A549 (cell line): ENCODE measurements around the gene SYT1. TPM values are rescaled to one million over a fixed set of nuclear protein-coding genes. Genes with fewer than 3 reads are reported as not detected.

Experiments used
- ATAC-seq, 2 experiments: fragments of 200-7000 bp in 1 of 2; fragments of >200 bp in 1 of 2; cut with Nextera tagmentation in 1 of 2; cut with Tn5 transposase in 1 of 2; 3 replicates each; pipeline versions ENCODE4 v1.8.0 to v1.9.1; 2018 to 2020; ENCODE audit warnings: mild to moderate bottlenecking in 1 of 2, moderate library complexity in 1 of 2
- CTCF ChIA-PET: fragments of 300-600 bp; sonication (Branson Sonifier 250); formaldehyde crosslinking; extraction: SDS; loops from one replicate; lab custom pipeline; 2021; ENCODE audit warnings: antibody characterized with exemption, inconsistent platforms; lab: Yijun Ruan, JAX
- POLR2A ChIA-PET: fragments of 350-600 bp; formaldehyde crosslinking; extraction: SDS; loops from one replicate; lab custom pipeline; 2021; ENCODE audit warnings: antibody characterized with exemption, inconsistent platforms; lab: Yijun Ruan, JAX
- DNase-seq, 2 experiments: peaks; one replicate each; pipeline versions ENCODE4 v3.0.0 to v3.0.0-alpha.2; 2011 to 2016; ENCODE audit warnings: low read depth in 1 of 2, low spot score in 1 of 2
- FAIRE-seq: peaks from 2 replicates; lab custom pipeline; 2011; peaks lifted over from hg19 to GRCh38; lab: Jason Lieb, UNC
- H3K27ac ChIP-seq, 2 experiments: fragments of >200 bp; sonication (Bioruptor Twin); formaldehyde crosslinking; 3 replicates each; pipeline ENCODE4 v1.5.1; 2016 to 2017
- H3K4me1 ChIP-seq: fragments of >200 bp; sonication (Bioruptor Twin); formaldehyde crosslinking; 3 replicates; pipeline ENCODE4 v1.6.1; 2016
- H3K4me2 ChIP-seq: fragments of >200 bp; sonication (Bioruptor Twin); formaldehyde crosslinking; 3 replicates; pipeline ENCODE4 v1.6.1; 2016
- H3K4me3 ChIP-seq: fragments of >200 bp; sonication (Bioruptor Twin); formaldehyde crosslinking; 3 replicates; pipeline ENCODE4 v1.5.1; 2016
- H3K9me3 ChIP-seq: fragments of >200 bp; sonication (Bioruptor Twin); formaldehyde crosslinking; 3 replicates; pipeline ENCODE4 v1.6.1; 2016
- CBX2 ChIP-seq: fragments of 200-600 bp; sonication (generic); IDR thresholded peaks from 2 replicates; pipeline ENCODE4 v1.6.1; 2016; ENCODE audit warnings: low read depth, mild to moderate bottlenecking, borderline replicate concordance
- CEBPB ChIP-seq, 2 experiments: fragments of >200 bp in 1 of 2; sonication (Bioruptor Twin) in 1 of 2; formaldehyde crosslinking in 1 of 2; IDR thresholded peaks; 2 replicates each; pipeline ENCODE4 v1.6.1; 2012 to 2016
- CHD2 ChIP-seq: fragments of 150-350 bp; IDR thresholded peaks from 2 replicates; pipeline ENCODE4 v1.6.1; 2014; ENCODE audit warnings: low read length; ENCODE audit not compliant: partially characterized antibody
- GATA3 ChIP-seq: IDR thresholded peaks from 2 replicates; pipeline ENCODE4 v1.6.1; 2012; ENCODE audit warnings: borderline replicate concordance
- HDAC2 ChIP-seq: fragments of 200-600 bp; sonication (generic); IDR thresholded peaks from 2 replicates; pipeline ENCODE4 v1.6.1; 2016
- HEYL ChIP-seq: fragments of 250-450 bp; sonication (Bioruptor Pico); IDR thresholded peaks from 2 replicates; pipeline ENCODE4 v1.8.0; 2021; ENCODE audit warnings: mild to moderate bottlenecking, moderate library complexity
- HMGXB4 ChIP-seq: fragments of 250-450 bp; sonication (Bioruptor Pico); IDR thresholded peaks from 2 replicates; pipeline ENCODE4 v1.5.0; 2021; ENCODE audit warnings: mild to moderate bottlenecking, moderate library complexity, borderline replicate concordance
- JUNB ChIP-seq: fragments of >200 bp; sonication (Bioruptor Twin); formaldehyde crosslinking; IDR thresholded peaks from 2 replicates; pipeline ENCODE4 v1.6.1; 2016
- KDM1A ChIP-seq: fragments of 200-600 bp; sonication (generic); IDR thresholded peaks from 2 replicates; pipeline ENCODE4 v1.6.1; 2016; ENCODE audit warnings: low read depth, mild to moderate bottlenecking
- KDM5A ChIP-seq: fragments of 200-600 bp; sonication (generic); IDR thresholded peaks from 2 replicates; pipeline ENCODE4 v1.6.1; 2016; ENCODE audit warnings: antibody characterized with exemption, mild to moderate bottlenecking
- MAZ ChIP-seq: fragments of 150-350 bp; IDR thresholded peaks from 2 replicates; pipeline ENCODE4 v1.6.1; 2014; ENCODE audit warnings: antibody characterized with exemption, low read depth, low read length, borderline replicate concordance
- NR3C1 ChIP-seq: fragments of >200 bp; sonication (Bioruptor Twin); formaldehyde crosslinking; IDR thresholded peaks from 3 replicates; pipeline ENCODE4 v1.6.1; 2017
- POLR2AphosphoS2 ChIP-seq: conservative IDR thresholded peaks from 2 replicates; pipeline ENCODE4 v1.6.1; 2012; ENCODE audit warnings: low read length, improper control_type of control experiment, inconsistent platforms
- RAD21 ChIP-seq, 2 experiments: fragments of >200 bp in 1 of 2; sonication (Bioruptor Twin) in 1 of 2; formaldehyde crosslinking in 1 of 2; IDR thresholded peaks in 1 of 2; conservative IDR thresholded peaks in 1 of 2; 2 replicates in 1 of 2; 3 replicates in 1 of 2; pipeline ENCODE4 v1.6.1; 2012 to 2018; ENCODE audit warnings: inconsistent platforms in 1 of 2
- RARB ChIP-seq: fragments of 250-450 bp; sonication (Bioruptor Pico); IDR thresholded peaks from 2 replicates; pipeline ENCODE4 v1.8.0; 2021; ENCODE audit warnings: mild to moderate bottlenecking, moderate library complexity
- TP53 ChIP-seq: fragments of 250-450 bp; sonication (Bioruptor Pico); IDR thresholded peaks from 2 replicates; pipeline ENCODE4 v1.5.0; 2021; ENCODE audit warnings: mild to moderate bottlenecking, moderate library complexity
- ZC3H11A ChIP-seq: fragments of 450-650 bp; IDR thresholded peaks from 2 replicates; pipeline ENCODE4 v1.6.1; 2014; ENCODE audit warnings: antibody characterized with exemption, mild to moderate bottlenecking
- ZFP36 ChIP-seq: fragments of 450-650 bp; IDR thresholded peaks from 2 replicates; pipeline ENCODE4 v1.6.1; 2014; ENCODE audit warnings: borderline replicate concordance; ENCODE audit not compliant: partially characterized antibody
- WGBS: methylation state at CpG from one replicate; pipeline ENCODE4 v1.1.6; 2017; ENCODE audit errors: missing lambda C conversion rate; 5-methylcytosine and 5-hydroxymethylcytosine counted together
- polyA plus RNA-seq, 4 experiments: library from polyadenylated mRNA; depleted of rRNA in 3 of 4; stranded (reverse); fragments of >200 nt; fragmentation: RNase III in 1 of 4; extraction: RNeasy Plus Mini Kit Qiagen cat#74134 plus additional on column Dnase treatment in 1 of 4; gene quantifications; 2 replicates in 3 of 4; 3 replicates in 1 of 4; pipeline ENCODE4 v1.2.3, GENCODE V29; 2011 to 2017

Gene SYT1
- polyA plus RNA-seq, 2 of the 4 experiments (the other 2 are of a cell fraction): 11.7 to 39.6 TPM

GRCh38 chr12:79250960-79251755 lies 386.6 kb downstream of the SYT1 start:
- peaks cover 3% of the 10 kb centered on the region; the same call in 1 of the 3 replicates for H3K9me3 ChIP-seq
- ATAC-seq: no peak
- no peak for DNase-seq

GRCh38 chr12:79252358-79253075 lies 387.9 kb downstream of the SYT1 start:
- ATAC-seq (no peak), FAIRE-seq (no peak), DNase-seq (no peak)
- Histone ChIP-seq H3K4me1 (no peaks in the 10 kb centered on the region), H3K4me2 (no peak overlapping the region), H3K4me3 (no peak overlapping the region), H3K27ac (no peak overlapping the region), H3K9me3 (peaks cover 3% of the 10 kb centered on the region; the same call in 1 of the 3 replicates)
- ChIA-PET POLR2A (no interaction called here), CTCF (no interaction called here)
- TF ChIP-seq NR3C1: no peak
- TF ChIP-seq KDM1A: no peak
- no peak for TF ChIP-seq HMGXB4 (CRISPR knock-in tag)
- TF ChIP-seq RAD21 (conservative IDR thresholded peaks at IDR 0.05 in 1 of 2, IDR thresholded peaks at IDR 0.05 in 1 of 2): no peak
- no peak for TF ChIP-seq KDM5A
- TF ChIP-seq CBX2: no peak
- WGBS: 80% methylated on average over 4 of the region's 4 CpGs

More at GRCh38 chr12:79250960-79251755, 386.6 kb downstream of the SYT1 start:
- 94% methylated on average over 2 of the region's 2 CpGs for WGBS
- Histone ChIP-seq H3K4me2 (no peak overlapping the region), H3K4me3 (no peak overlapping the region)
- TF ChIP-seq RARB (no peak), GATA3 (no peak), CEBPB (IDR thresholded peaks at IDR 0.05) (no peak), MAZ (no peak), POLR2AphosphoS2 (no peak), ZFP36 (no peak), HMGXB4 (CRISPR knock-in tag) (no peak), ZC3H11A (no peak), TP53 (no peak), CHD2 (no peak)
- TF ChIP-seq, all 56 proteins: peak for 0
- H3K27ac ChIP-seq: no peak overlapping the region
- POLR2A ChIA-PET: no interaction called here
- FAIRE-seq: no peak
- H3K4me1 ChIP-seq: no peaks in the 10 kb centered on the region
- CTCF ChIA-PET: no interaction called here

DNA sequence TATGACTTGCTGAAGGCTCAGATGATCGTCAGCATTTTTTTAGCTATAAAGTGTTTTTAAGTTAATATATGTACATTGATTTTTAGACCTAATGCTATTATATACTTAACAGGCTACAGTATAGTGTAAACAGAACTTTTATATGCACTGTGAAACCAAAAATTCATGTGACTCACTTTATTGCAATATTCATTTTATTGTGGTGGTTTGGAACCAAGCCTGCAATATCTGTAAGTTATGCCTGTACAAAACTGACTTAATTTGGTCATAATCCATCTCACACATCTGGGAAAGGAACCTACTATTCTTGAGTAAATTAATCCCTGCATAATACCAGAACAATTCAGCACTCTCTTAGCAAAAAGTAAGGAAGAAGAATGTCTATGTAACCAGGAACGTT lies 390.7 kb downstream of the SYT1 start:
- no peaks in the 10 kb centered on the region for H3K4me1 ChIP-seq
- CTCF ChIA-PET: interaction anchor here (0.6 kb wide), 1 partner anchor 10 kb away, joined by 4 read pairs; no protein-coding TSS in a partner anchor
- no peak overlapping the region for H3K27ac ChIP-seq
- 63% methylated on average over 2 of the region's 2 CpGs for WGBS
- H3K9me3 ChIP-seq: peaks cover 3% of the 10 kb centered on the region; the same call in 1 of the 3 replicates
- FAIRE-seq (no peak), ATAC-seq (no peak), DNase-seq (no peak)
- TF ChIP-seq JUNB: peak; percentile 11; the same call in 1 of the 2 replicates
- TF ChIP-seq HDAC2: no peak
- TF ChIP-seq HEYL (CRISPR knock-in tag): no peak
- no peak for TF ChIP-seq CEBPB (IDR thresholded peaks at IDR 0.05)
- no peak for TF ChIP-seq RARB
- H3K4me3 ChIP-seq: no peak overlapping the region
- POLR2A ChIA-PET: no interaction called here
- H3K4me2 ChIP-seq: no peak overlapping the region
